B cell (primary cell): Measurements from ENCODE around the gene HIPK1.

Experiments used
- EZH2 ChIP-seq: IDR thresholded peaks from 2 replicates; pipeline ENCODE4 v1.6.1; 2012; ENCODE audit warnings: borderline replicate concordance, low read depth, mild to moderate bottlenecking, moderate library complexity, low read length; ENCODE audit not compliant: insufficient read depth, poor library complexity, severe bottlenecking
- TF ChIP-seq, protein P1 (sequence below): fragments of 200-600 bp; IDR thresholded peaks from one replicate; pipeline ENCODE4 v1.8.0; 2022; ENCODE audit warnings: antibody characterized with exemption, mild to moderate bottlenecking

DNA sequence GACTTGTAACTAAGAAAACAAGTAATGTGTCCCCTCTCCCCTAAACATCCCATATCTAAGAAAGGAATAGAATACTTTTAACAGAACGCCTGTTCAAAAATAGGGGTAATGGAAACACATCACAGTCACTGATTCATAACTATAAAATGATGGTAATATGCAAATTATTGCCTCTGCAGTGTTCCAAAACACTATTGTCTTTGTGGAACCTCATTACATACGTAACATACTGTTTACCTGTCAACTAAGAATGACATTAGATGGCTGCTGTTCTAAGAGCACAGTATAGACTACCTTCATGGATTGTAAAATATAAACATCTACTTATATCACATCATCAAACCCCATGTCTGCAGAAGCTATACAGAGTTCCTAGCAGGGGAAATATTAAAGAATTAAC lies 38.3 kb upstream of the HIPK1 start:
- TF ChIP-seq, protein P1, sequence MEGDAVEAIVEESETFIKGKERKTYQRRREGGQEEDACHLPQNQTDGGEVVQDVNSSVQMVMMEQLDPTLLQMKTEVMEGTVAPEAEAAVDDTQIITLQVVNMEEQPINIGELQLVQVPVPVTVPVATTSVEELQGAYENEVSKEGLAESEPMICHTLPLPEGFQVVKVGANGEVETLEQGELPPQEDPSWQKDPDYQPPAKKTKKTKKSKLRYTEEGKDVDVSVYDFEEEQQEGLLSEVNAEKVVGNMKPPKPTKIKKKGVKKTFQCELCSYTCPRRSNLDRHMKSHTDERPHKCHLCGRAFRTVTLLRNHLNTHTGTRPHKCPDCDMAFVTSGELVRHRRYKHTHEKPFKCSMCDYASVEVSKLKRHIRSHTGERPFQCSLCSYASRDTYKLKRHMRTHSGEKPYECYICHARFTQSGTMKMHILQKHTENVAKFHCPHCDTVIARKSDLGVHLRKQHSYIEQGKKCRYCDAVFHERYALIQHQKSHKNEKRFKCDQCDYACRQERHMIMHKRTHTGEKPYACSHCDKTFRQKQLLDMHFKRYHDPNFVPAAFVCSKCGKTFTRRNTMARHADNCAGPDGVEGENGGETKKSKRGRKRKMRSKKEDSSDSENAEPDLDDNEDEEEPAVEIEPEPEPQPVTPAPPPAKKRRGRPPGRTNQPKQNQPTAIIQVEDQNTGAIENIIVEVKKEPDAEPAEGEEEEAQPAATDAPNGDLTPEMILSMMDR = no peak
- TF ChIP-seq EZH2 = no peak
